Testis (tissue), 2 donors: ENCODE data around the gene LUZP2.

Experiments used
- POLR2A ChIP-seq: fragments of 450-650 bp; IDR thresholded peaks from one replicate; pipeline ENCODE4 v1.6.1; 2017; ENCODE audit warnings: antibody characterized with exemption, mild to moderate bottlenecking, moderate library complexity
- TF ChIP-seq, protein P1 (sequence below), 3 experiments: fragments of 450-650 bp in 2 of 3; fragments of 200-600 bp in 1 of 3; sonication (generic) in 1 of 3; IDR thresholded peaks; one replicate each; pipeline ENCODE4 v1.5.1; 2016 to 2019; ENCODE audit warnings: antibody characterized with exemption in 3 of 3, mild to moderate bottlenecking in 2 of 3, moderate library complexity in 1 of 3

DNA sequence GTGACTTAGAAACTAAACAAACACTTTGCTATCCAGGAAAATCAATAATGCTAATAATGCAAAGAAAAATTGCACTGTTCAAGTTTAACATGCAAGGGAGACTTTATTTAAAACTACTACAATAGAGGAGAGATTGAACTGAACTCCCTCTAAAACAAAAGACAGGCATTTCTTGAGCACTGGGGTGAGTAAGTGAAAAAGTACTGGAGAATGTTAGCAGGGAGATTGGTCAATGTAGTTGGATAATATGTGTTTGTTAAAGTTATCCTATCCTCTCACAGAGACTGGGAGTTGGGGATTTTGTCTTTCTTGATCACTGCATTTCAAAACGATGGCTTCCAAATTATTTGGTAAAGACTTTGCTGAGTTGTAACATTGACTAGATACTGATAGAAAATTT is 77.6 kb downstream of the LUZP2 start:
- TF ChIP-seq, protein P1, sequence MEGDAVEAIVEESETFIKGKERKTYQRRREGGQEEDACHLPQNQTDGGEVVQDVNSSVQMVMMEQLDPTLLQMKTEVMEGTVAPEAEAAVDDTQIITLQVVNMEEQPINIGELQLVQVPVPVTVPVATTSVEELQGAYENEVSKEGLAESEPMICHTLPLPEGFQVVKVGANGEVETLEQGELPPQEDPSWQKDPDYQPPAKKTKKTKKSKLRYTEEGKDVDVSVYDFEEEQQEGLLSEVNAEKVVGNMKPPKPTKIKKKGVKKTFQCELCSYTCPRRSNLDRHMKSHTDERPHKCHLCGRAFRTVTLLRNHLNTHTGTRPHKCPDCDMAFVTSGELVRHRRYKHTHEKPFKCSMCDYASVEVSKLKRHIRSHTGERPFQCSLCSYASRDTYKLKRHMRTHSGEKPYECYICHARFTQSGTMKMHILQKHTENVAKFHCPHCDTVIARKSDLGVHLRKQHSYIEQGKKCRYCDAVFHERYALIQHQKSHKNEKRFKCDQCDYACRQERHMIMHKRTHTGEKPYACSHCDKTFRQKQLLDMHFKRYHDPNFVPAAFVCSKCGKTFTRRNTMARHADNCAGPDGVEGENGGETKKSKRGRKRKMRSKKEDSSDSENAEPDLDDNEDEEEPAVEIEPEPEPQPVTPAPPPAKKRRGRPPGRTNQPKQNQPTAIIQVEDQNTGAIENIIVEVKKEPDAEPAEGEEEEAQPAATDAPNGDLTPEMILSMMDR (IDR thresholded peaks at IDR 0.05) = no peak
- TF ChIP-seq POLR2A = no peak
